GM21717 (cell line): ENCODE measurements around the gene TMEM217.
"Not testable (repeated sequence)": the region's sequence is repeated elsewhere in the genome, so short reads cannot be mapped to it uniquely, and the experiment has no call there.

Experiments
- ATAC-seq: cut with Tn5 transposase; IDR thresholded peaks from one replicate; pipeline ENCODE4 v1.9.1; 2021; ENCODE audit warnings: mild to moderate bottlenecking, moderate library complexity; ENCODE audit not compliant: unreplicated experiment

TMEM217 gene

GRCh38 chr6:37218511-37218910 lies 39.4 kb downstream of the TMEM217 start:
- ATAC-seq: no peak

- no peak for ATAC-seq
Observed at GRCh38 chr6:37218061-37218460, 39.9 kb downstream of the TMEM217 start.

DNA sequence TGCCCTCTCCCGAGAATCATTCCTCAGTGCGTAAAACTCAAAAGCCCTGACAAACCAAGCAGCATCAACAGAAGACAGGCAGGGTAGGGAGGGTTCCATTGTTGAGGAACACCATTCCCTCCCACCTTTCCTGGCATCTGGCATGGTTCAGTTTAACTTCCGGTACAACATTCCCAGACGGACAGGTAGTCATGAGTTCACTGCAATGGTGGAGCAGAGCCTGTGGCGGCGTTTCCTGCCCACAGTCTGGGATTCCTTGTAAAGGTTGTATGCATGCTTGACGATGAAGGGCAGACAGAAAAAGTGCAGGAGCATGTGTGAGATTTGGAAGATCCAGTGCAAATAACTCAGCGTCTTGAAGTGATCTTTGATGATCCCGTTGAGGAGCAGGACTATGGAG lies 45.7 kb downstream of the TMEM217 start:
- ATAC-seq: no peak

DNA sequence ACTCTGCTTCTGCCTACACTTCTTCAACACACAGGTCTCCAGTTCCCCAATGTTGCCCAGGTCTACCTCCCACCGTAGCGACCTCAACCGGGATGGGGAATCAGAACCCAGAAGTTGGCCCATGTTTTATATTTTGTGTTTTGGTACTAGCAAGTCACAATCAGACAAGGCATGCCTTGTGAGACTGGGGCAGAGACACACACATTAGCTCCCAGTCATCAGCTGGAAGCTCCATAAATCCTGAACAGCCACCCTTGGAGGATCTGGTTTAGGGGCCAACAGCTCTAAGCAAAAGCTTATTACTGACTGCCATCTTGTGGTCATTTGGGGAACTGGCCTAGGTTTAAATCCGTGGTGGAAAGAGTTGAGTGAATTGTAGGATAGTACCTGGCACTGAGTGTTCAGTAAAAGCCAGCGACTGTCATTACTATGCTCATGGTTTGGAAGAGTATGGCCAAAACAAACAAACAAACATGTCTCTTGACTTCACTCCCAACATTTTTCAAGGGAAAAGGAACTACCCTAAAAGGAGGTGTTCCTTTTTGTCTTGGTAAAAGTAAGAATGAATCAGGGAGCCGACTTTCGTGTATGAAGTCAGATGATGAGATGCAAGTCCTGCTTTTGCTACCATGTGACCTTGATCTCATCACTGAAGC lies 47.5 kb downstream of the TMEM217 start:
- no peak for ATAC-seq

DNA sequence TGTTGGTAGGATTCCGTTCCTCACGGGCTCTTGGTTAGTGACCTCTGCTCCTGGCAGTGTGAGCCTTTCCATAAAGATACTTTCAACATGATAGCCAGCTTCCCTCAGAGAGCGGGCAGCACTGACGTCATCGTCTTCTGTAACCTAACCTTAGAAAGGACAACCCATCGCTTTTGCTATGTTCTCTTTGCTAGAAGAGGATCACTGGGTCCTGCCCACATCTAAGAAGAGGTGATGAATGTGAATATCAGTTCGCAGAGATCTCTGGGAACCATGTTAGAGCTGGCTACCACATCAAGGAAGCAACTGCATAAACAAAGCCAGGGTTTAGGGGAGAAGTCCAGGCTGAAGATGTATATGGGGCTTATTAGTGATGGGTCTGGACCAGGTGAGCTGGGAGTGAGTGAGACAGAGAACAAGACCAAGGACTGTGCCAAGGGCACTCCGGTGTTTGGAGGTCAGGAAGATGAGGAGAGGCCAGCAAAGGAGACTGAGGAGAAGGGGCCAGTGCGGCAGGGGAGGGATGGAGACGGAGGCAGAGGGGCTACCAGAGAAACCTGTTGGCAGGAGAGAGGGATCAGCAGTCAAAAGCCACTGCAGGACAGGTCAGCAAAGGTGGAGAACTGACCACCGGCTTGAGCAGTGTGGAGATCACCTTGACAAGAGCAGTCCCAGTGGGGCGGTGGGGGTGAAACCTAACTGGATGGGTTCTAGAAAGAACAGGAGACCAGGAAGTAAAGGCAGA lies 48.3 kb downstream of the TMEM217 start:
- ATAC-seq: no peak

GRCh38 chr6:37208793-37209192 lies 49.2 kb downstream of the TMEM217 start:
- no peak for ATAC-seq

DNA sequence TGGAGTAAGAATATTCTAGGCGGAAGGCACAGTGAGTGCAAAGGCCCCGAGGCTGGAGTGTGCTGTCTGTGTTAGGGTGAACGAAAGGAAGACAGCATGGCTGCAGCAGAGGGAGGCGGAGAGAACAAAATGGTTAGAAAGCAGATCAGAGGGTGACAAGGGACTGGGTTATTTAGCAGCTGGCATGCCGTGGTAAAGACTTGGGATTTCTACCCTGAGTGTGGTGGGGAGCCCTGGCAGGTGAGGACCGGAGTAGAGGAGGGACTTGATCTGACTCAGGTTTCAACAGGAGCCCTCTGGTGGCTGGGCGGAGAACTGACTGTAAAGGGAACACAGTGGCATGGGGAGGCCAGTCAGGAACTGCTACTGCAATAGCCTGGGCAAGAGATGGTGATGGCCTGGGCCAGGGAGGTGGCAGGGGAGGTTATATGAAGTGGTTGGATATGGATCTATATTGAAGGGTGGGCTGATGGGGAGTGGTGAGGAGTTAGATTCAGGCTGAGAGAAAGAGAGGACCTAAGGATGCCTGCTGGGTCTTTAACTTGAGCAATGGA lies 50.0 kb downstream of the TMEM217 start:
- no peak for ATAC-seq

DNA sequence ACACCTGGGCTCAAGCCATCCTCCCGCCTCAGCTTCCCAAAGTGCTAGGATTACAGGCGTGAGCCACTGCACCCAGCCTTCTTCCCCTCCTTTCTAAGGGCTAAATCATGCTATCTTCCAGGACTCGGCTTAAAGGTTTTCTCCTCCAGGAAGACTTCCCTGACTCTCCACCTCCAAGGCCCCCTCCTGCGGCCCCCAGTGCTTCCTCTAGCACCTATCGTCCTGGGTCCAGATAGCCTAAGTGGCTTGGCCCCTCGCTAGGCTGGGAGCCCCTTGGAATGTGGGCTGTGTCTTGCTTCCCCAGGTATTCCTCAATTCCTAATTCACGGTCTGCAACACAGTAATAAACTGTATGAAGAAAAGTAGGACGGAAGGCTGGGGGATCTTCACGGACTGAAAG lies 51.3 kb downstream of the TMEM217 start:
- ATAC-seq: no peak

GRCh38 chr6:37205997-37206340 lies 52.0 kb downstream of the TMEM217 start:
- no peak for ATAC-seq

DNA sequence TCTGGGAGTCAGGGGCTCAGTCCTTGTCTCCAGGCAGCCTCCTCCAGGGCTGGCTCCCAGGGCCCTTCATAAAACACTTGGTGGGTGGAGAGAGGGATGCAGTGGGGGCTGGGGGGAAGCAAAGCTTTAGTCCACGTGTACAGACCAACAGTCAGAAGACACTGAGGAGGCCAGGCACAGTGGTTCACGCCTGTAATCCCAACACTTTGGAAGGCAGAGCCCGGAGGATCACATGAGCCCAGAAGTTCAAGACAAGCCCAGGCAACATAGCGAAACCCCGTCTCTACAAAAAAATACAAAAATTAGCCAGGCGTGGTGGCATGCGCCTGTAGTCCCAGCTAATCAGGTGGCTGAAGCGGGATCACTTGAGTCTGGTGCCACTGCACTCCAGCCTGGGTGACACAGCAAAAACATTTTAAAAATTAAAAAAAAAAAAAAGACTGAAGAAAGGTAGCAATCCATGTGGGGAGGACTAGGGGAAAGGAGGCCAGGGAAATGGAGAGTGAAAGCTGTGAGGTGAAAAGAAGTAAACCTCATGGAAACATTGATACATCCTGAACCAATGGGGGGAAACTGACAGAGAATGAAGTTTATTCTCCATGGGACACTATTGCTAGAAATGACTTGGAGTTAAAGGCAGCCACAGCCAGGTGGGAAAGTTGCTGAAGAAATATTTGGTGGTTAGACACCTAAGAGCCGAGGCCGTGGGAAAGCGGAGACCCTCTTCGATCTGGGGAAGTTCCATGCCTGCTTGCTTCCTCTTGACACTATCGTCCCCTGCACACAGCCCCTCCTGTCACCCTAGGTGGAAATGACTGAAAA lies 52.6 kb downstream of the TMEM217 start:
- ATAC-seq: no peak

- no peak for ATAC-seq
Observed at GRCh38 chr6:37204014-37204751, 53.8 kb downstream of the TMEM217 start.

DNA sequence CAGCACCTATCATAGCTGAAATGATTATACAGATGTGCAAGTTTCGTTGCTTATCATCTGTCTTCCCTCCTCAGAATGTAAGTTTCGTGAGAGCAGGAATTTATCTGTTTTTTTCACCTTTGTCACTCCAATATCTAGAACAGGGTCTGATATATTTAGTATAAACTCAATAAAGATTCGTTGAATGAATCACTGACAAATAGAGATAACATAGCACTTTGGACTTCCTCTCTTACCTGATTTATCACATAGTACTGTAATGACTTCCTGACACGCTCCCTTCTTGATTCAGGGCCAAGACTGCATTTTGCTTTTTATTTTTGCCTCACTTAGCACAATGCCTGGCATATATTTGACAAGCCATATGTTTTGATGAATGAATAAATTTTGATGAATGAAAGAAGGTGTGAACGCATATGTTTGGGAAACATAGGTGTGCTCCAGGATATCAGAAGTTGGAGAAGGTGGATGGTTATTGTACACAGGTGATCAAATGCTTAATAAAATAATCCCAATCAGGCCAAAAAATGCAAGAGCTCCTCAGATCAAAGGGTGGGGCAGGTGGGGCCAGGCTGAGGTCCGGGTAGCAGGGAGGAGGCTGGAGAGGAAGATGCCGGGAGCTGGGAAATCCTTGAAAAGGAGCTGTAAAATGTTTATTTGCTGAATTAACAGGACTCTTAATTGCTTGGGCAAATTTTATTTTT lies 55.0 kb downstream of the TMEM217 start:
- ATAC-seq: no peak

DNA sequence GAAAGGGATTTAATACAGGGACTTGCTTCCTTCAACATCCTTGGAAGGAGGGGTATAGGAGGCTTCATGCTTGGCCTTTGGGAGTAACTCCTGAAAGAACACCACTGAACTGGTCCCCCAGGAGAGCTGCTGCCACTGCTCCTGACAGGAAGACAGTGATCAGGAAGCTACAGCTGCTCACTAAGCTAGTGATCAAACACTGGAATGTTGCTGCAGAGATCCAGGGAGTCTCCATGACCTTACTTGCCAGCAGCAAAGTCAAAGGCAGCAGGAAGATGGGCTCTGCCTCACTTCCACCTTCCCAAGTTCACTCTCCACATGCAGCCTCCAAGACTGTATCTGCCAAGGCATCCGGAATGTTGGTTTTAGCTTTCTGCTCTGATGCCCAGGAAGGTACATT lies 56.2 kb downstream of the TMEM217 start:
- no peak for ATAC-seq

GRCh38 chr6:37200085-37200484 lies 57.9 kb downstream of the TMEM217 start:
- no peak for ATAC-seq

GRCh38 chr6:37196451-37196850 lies 61.5 kb downstream of the TMEM217 start:
- ATAC-seq: not testable (repeated sequence)

- not testable (repeated sequence) for ATAC-seq
Observed at GRCh38 chr6:37194886-37195285, 63.1 kb downstream of the TMEM217 start.

DNA sequence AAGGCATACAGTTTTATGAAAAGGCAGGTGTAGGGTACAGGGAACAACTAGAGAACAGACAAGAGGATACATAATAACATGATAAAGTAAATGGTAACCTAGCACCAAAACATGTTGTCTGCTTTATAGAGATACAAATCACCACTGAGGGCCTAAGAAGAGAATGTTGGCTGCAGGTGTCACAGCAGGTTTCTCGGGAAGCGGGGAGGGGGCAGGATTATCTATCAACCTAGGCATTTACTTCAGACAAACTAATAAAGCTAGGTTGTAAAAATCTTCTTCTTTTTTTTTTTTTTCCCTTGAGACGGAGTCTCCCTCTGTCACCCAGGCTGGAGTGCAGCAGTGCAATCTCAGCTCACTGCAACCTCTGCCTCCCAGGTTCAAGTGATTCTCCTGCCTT lies 65.3 kb downstream of the TMEM217 start:
- ATAC-seq: no peak

DNA sequence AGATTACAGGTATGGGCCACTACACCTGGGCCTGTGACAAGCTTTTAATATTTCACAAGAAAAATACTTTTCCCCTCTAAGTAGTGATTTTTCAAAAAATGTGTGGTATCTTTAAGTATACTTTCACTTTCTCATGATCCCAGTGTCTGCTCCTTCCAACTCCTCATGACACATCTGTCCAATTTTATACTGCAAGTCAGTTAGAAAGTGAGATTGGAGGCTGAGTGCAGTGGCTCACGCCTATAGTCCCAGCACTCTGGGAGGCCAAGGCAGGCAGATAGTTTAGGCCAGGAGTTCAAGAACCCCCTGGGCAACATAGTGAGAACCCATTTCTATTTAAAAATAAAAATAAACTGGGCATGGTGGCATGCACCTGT lies 67.8 kb downstream of the TMEM217 start:
- no peak for ATAC-seq

DNA sequence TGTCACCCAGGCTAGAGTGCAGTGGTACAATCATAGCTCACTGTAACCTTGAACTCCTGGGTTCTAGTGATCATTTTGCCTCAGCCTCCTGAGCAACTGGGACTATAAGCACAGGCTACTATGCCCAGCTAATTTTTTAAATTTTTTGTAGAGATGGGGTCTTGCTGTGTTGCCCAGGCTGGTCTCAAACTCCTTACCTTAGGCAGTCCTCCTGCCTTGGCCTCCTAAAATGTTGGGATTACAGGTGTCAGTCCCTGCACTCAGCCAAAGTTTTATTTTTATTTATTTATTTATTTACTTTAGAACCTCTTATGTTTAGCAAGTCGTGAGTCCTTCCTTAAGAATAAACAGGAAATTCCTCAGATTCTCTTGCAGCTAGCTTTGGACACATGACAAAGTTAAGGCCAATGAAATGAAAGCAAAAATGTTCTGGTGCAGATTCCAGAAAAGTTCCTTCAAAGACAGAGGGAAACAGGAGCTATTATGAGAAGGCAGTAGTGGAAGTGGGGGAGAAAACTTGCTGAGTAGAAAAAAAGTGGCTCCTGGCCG lies 68.9 kb downstream of the TMEM217 start:
- ATAC-seq: no peak
